Nephron (organoid): ENCODE measurements around the gene XAGE2.

ENCODE experiments used
- H3K27ac Mint-ChIP-seq, 3 experiments: 2 replicates each; pipeline ENCODE4 v1.8.0; 2020; ENCODE audit warnings: mixed read lengths in 3 of 3, mild to moderate bottlenecking in 2 of 3, moderate library complexity in 1 of 3
- H3K27me3 Mint-ChIP-seq: 2 replicates; pipeline ENCODE4 v1.8.0; 2021; ENCODE audit warnings: low read depth, mild to moderate bottlenecking, moderate library complexity, mixed read lengths
- H3K36me3 Mint-ChIP-seq: 2 replicates; pipeline ENCODE4 v1.8.0; 2020; ENCODE audit warnings: low read depth, mixed read lengths
- H3K4me1 Mint-ChIP-seq: 2 replicates; pipeline ENCODE4 v1.8.0; 2020; ENCODE audit warnings: mixed read lengths
- H3K4me3 Mint-ChIP-seq, 3 experiments: 2 replicates each; pipeline ENCODE4 v1.8.0; 2020; ENCODE audit warnings: mild to moderate bottlenecking in 3 of 3, mixed read lengths in 3 of 3, moderate library complexity in 2 of 3
- H3K9me3 Mint-ChIP-seq: 2 replicates; pipeline ENCODE4 v1.8.0; 2020; ENCODE audit warnings: mixed read lengths
- CTCF ChIP-seq, 3 experiments: fragments of 200-600 bp; sonication (generic); IDR thresholded peaks; one replicate each; pipeline ENCODE4 v1.5.0; 2021; ENCODE audit warnings: antibody characterized with exemption in 3 of 3; ENCODE audit not compliant: unreplicated experiment in 3 of 3

XAGE2 gene

GRCh38 chrX:52349681-52350080, 19.1 kb upstream of the XAGE2 start:
- H3K27me3 Mint-ChIP-seq, result peaks cover 5% of the 10 kb centered on the region
- no peak overlapping the region for H3K27ac Mint-ChIP-seq
- H3K36me3 Mint-ChIP-seq, result no peaks in the 10 kb centered on the region
- no peak overlapping the region for H3K4me3 Mint-ChIP-seq
- H3K4me1 Mint-ChIP-seq, result no peaks in the 10 kb centered on the region
- TF ChIP-seq CTCF (IDR thresholded peaks at IDR 0.05; ENCODE audit: unreplicated experiment in 3 of 3), result no peak
- no peaks in the 10 kb centered on the region for H3K9me3 Mint-ChIP-seq

DNA sequence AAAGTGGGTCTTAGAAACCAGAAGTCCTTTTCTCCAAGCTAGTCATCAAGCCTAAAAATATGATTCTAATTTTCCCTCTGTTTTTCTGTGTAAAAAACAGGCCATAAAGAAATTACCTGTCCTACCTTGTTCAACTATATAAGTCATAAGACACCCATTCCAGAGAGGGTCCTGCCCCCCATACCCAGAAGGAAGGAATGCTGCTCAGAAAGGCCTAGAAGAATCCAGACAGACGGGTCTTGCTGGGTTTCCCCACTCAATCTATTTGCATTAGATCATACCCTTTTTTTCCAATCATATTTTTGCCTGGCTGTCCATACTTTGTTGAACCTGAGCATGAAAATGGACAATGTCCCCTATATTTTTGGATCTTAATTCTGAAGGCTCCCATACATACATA, 16.3 kb upstream of the XAGE2 start:
- Mint-ChIP-seq H3K36me3 (no peaks in the 10 kb centered on the region), H3K4me3 (no peak overlapping the region), H3K27me3 (peaks cover 5% of the 10 kb centered on the region), H3K9me3 (no peaks in the 10 kb centered on the region), H3K27ac (no peak overlapping the region), H3K4me1 (no peaks in the 10 kb centered on the region)
- no peak for TF ChIP-seq CTCF (IDR thresholded peaks at IDR 0.05; ENCODE audit: unreplicated experiment in 3 of 3)

GRCh38 chrX:52353838-52354237, 15.0 kb upstream of the XAGE2 start:
- TF ChIP-seq CTCF (IDR thresholded peaks at IDR 0.05; ENCODE audit: unreplicated experiment in 3 of 3), result no peak
- peaks cover 5% of the 10 kb centered on the region for H3K27me3 Mint-ChIP-seq
- no peaks in the 10 kb centered on the region for H3K9me3 Mint-ChIP-seq
- H3K4me1 Mint-ChIP-seq, result no peaks in the 10 kb centered on the region
- peak overlapping the region in 1 of 3 experiments; percentile 27 for H3K27ac Mint-ChIP-seq
- H3K4me3 Mint-ChIP-seq, result no peak overlapping the region
- no peaks in the 10 kb centered on the region for H3K36me3 Mint-ChIP-seq

GRCh38 chrX:52355108-52355507, 13.7 kb upstream of the XAGE2 start:
- no peak overlapping the region for H3K27ac Mint-ChIP-seq
- H3K9me3 Mint-ChIP-seq, result no peaks in the 10 kb centered on the region
- H3K4me1 Mint-ChIP-seq, result no peaks in the 10 kb centered on the region
- no peaks in the 10 kb centered on the region for H3K36me3 Mint-ChIP-seq
- H3K4me3 Mint-ChIP-seq, result no peak overlapping the region
- TF ChIP-seq CTCF (IDR thresholded peaks at IDR 0.05; ENCODE audit: unreplicated experiment in 3 of 3), result no peak
- peaks cover 5% of the 10 kb centered on the region for H3K27me3 Mint-ChIP-seq

DNA sequence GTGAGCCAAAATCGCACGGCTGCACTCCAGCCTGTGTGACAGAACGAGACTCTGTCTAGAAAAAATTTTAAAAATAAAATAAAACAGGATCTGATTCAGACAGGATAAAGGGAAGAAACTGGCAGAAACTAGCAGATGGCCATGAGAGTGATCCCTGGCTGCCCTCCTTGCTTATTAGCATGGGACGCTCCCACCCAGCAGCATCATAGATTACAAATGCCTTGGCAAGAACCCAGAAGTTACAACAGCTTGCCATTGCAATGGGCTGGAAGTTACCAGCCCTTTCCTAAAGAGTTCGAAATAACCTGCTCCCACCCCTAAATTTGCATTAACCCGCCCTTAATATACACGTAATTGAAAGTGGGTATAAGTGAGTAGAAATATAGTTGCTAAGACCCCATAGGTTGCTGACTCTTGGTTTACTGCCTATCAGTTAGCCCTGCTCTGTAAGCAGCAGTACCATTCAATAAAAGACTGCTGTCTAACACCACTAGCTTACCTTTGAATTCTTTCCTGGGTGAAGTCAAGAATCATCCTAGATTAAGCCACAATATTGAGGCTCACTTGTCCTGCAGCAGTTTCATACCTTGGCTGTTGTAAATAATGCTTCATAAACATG, 9.1 kb upstream of the XAGE2 start:
- H3K27ac Mint-ChIP-seq, result no peak overlapping the region
- no peaks in the 10 kb centered on the region for H3K36me3 Mint-ChIP-seq
- no peak for TF ChIP-seq CTCF (IDR thresholded peaks at IDR 0.05; ENCODE audit: unreplicated experiment in 3 of 3)
- no peaks in the 10 kb centered on the region for H3K9me3 Mint-ChIP-seq
- H3K4me1 Mint-ChIP-seq, result no peaks in the 10 kb centered on the region
- H3K27me3 Mint-ChIP-seq, result peaks cover 3% of the 10 kb centered on the region
- no peak overlapping the region for H3K4me3 Mint-ChIP-seq

DNA sequence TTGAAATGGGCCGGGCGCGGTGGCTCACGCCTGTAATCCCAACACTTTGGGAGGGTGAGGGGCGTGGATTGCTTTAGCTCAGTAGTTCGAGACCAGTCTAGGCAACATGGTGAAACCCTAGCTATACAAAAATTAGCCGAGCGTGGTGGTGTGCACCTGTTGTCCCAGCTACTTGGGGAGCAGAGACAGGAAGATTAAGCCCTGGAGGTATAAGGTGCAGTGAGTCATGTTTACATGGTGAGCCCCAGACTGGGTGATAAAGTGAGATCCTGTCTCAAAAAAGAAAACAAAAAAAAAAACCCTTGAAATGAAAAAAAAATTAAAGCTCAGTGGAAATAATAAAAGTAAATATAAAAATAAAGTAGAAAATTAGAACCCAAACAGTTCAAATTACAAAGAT, 6.9 kb upstream of the XAGE2 start:
- Mint-ChIP-seq H3K36me3 (no peaks in the 10 kb centered on the region), H3K4me3 (no peak overlapping the region), H3K4me1 (no peaks in the 10 kb centered on the region), H3K27me3 (peaks cover 4% of the 10 kb centered on the region), H3K9me3 (no peaks in the 10 kb centered on the region), H3K27ac (no peak overlapping the region)
- TF ChIP-seq CTCF (IDR thresholded peaks at IDR 0.05; ENCODE audit: unreplicated experiment in 3 of 3), result no peak
